ENCODE measurements around the gene NDST1.

NDST1 gene

DNA sequence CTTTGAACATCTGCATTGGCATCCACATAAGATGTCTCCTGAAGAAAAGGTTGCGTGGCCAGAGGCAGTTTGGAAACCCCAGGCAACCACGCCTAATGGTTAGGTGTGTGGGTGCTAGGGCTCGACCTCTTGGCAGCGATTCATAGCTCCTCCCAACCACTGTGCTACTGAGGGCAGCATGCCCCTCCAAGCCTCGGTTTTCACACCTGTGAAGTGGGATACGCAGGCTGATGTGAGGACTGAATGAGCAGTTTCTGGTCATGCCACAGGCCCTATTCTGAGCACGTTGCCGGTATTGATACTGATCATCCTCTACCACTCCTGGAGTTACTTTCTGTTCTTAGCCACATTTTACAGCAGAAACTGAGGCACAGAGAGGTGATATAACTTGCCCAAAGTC is 19.1 kb downstream of the NDST1 start:
- no peaks in the 10 kb centered on the region for H3K36me3 ChIP-seq (ENCODE audit: low read length)
- H3K9me2 ChIP-seq (replicated peaks; ENCODE audit: insufficient read depth, low read length): no peaks in the 10 kb centered on the region
- H4K20me1 ChIP-seq (ENCODE audit: low read depth, low read length): no peaks in the 10 kb centered on the region
- no peaks in the 10 kb centered on the region for H3F3A ChIP-seq (ENCODE audit: insufficient read depth)
- H3K79me2 ChIP-seq (ENCODE audit: insufficient read depth, low read length): no peaks in the 10 kb centered on the region
- no peak overlapping the region for H2AFZ ChIP-seq (ENCODE audit: low read depth, low read length, severe bottlenecking)
- no peaks in the 10 kb centered on the region for H3K9me3 ChIP-seq (ENCODE audit: insufficient read depth, low read length)
- no peaks in the 10 kb centered on the region for H3K27me3 ChIP-seq (ENCODE audit: low read length)
- H3K4me3 ChIP-seq (ENCODE audit: insufficient read depth, low read length, poor library complexity, severe bottlenecking): no peak overlapping the region
- H3K9ac ChIP-seq (ENCODE audit: low read length): no peak overlapping the region
- no peak overlapping the region for H3K4me2 ChIP-seq (ENCODE audit: low read depth, low read length, poor library complexity, severe bottlenecking)
- H3K27ac ChIP-seq (ENCODE audit: low read depth, low read length): no peak overlapping the region
- no peak for TF ChIP-seq EZH2phosphoT487 (conservative IDR thresholded peaks at IDR 0.05; ENCODE audit: low read length)
- TF ChIP-seq, protein P1, sequence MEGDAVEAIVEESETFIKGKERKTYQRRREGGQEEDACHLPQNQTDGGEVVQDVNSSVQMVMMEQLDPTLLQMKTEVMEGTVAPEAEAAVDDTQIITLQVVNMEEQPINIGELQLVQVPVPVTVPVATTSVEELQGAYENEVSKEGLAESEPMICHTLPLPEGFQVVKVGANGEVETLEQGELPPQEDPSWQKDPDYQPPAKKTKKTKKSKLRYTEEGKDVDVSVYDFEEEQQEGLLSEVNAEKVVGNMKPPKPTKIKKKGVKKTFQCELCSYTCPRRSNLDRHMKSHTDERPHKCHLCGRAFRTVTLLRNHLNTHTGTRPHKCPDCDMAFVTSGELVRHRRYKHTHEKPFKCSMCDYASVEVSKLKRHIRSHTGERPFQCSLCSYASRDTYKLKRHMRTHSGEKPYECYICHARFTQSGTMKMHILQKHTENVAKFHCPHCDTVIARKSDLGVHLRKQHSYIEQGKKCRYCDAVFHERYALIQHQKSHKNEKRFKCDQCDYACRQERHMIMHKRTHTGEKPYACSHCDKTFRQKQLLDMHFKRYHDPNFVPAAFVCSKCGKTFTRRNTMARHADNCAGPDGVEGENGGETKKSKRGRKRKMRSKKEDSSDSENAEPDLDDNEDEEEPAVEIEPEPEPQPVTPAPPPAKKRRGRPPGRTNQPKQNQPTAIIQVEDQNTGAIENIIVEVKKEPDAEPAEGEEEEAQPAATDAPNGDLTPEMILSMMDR (IDR thresholded peaks at IDR 0.05; ENCODE audit: insufficient read depth, low read length, poor library complexity, severe bottlenecking): no peak

DNA sequence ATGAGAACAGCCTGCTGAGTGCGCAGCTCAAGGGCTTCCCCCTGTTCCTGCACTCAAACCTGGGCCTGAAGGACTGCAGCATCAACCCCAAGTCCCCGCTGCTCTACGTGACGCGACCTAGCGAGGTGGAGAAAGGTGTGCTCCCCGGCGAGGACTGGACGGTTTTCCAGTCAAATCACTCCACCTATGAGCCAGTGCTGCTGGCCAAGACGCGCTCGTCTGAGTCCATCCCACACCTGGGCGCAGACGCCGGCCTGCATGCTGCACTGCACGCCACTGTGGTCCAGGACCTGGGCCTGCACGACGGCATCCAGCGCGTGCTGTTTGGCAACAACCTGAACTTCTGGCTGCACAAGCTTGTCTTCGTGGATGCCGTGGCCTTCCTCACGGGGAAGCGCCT is 19.9 kb downstream of the NDST1 start:
- Histone ChIP-seq H3K9me2 (replicated peaks; ENCODE audit: insufficient read depth, low read length) (no peaks in the 10 kb centered on the region), H4K20me1 (ENCODE audit: low read depth, low read length) (no peaks in the 10 kb centered on the region), H3K27me3 (ENCODE audit: low read length) (no peaks in the 10 kb centered on the region), H3K27ac (ENCODE audit: low read depth, low read length) (no peak overlapping the region), H3F3A (ENCODE audit: insufficient read depth) (no peaks in the 10 kb centered on the region), H3K9ac (ENCODE audit: low read length) (no peak overlapping the region), H3K36me3 (ENCODE audit: low read length) (no peaks in the 10 kb centered on the region), H3K9me3 (ENCODE audit: insufficient read depth, low read length) (no peaks in the 10 kb centered on the region), H3K4me3 (ENCODE audit: insufficient read depth, low read length, poor library complexity, severe bottlenecking) (no peak overlapping the region), H3K79me2 (ENCODE audit: insufficient read depth, low read length) (no peaks in the 10 kb centered on the region), H3K4me2 (ENCODE audit: low read depth, low read length, poor library complexity, severe bottlenecking) (no peak overlapping the region), H2AFZ (ENCODE audit: low read depth, low read length, severe bottlenecking) (no peak overlapping the region)
- TF ChIP-seq, protein P1 (IDR thresholded peaks at IDR 0.05; ENCODE audit: insufficient read depth, low read length, poor library complexity, severe bottlenecking): no peak
- no peak for TF ChIP-seq EZH2phosphoT487 (conservative IDR thresholded peaks at IDR 0.05; ENCODE audit: low read length)

DNA sequence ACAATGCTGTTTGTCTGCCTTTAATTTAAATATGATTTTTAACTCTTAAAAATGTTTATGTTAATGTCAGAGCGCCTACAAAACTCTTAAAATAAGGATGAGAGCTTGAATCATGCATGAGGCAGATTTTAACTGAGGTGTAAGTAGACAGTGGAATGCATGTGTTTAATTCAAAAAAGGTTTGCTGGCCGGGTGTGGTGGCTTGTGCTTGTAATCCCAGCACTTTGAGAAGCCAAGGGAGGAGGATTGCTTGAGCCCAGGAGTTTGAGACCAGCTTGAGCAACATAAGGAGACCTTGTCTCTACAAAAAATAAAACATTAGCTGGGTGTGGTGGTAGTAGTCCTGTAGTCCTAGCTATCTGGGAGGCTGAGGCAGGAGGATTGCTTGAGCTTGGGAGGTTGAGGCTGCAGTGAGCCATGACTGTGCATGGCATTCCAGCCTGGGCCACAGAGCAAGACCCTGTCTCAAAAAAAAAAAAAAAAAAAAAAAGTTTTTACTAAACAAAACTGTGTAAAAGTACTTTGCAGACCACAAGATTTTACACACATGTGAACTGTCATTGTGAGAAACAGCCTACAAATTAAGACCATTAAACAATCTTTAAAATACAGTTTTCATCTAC is 21.1 kb downstream of the NDST1 start:
- Histone ChIP-seq H3K79me2 (ENCODE audit: insufficient read depth, low read length) (no peaks in the 10 kb centered on the region), H3K27me3 (ENCODE audit: low read length) (peaks cover 2% of the 10 kb centered on the region; the same call in 1 of the 2 replicates), H3K9me2 (replicated peaks; ENCODE audit: insufficient read depth, low read length) (no peaks in the 10 kb centered on the region), H3K9ac (ENCODE audit: low read length) (no peak overlapping the region), H3K9me3 (ENCODE audit: insufficient read depth, low read length) (no peaks in the 10 kb centered on the region), H2AFZ (ENCODE audit: low read depth, low read length, severe bottlenecking) (no peak overlapping the region), H3K4me3 (ENCODE audit: insufficient read depth, low read length, poor library complexity, severe bottlenecking) (no peak overlapping the region), H3K27ac (ENCODE audit: low read depth, low read length) (no peak overlapping the region), H3K4me2 (ENCODE audit: low read depth, low read length, poor library complexity, severe bottlenecking) (no peak overlapping the region), H3K36me3 (ENCODE audit: low read length) (no peaks in the 10 kb centered on the region), H4K20me1 (ENCODE audit: low read depth, low read length) (no peaks in the 10 kb centered on the region), H3F3A (ENCODE audit: insufficient read depth) (no peaks in the 10 kb centered on the region)
- TF ChIP-seq, protein P1 (IDR thresholded peaks at IDR 0.05; ENCODE audit: insufficient read depth, low read length, poor library complexity, severe bottlenecking): no peak
- no peak for TF ChIP-seq EZH2phosphoT487 (conservative IDR thresholded peaks at IDR 0.05; ENCODE audit: low read length)
